BE2C (cell line): ENCODE data around the gene TSHR.

ENCODE experiments used
- DNase-seq: peaks from one replicate; pipeline ENCODE4 v3.0.0-alpha.2; 2020
- H3K27me3 ChIP-seq: fragments of 250-450 bp; sonication (Bioruptor Pico); 2 replicates; pipeline ENCODE4 v1.5.1; 2020; ENCODE audit warnings: mild to moderate bottlenecking
- H3K36me3 ChIP-seq: fragments of 250-450 bp; sonication (Bioruptor Pico); 2 replicates; pipeline ENCODE4 v1.5.1; 2020; ENCODE audit warnings: mild to moderate bottlenecking
- H3K4me1 ChIP-seq: fragments of 250-450 bp; sonication (Bioruptor Pico); 2 replicates; pipeline ENCODE4 v1.5.1; 2020
- H3K4me3 ChIP-seq: 2 replicates; pipeline ENCODE4 v1.5.1; 2011; ENCODE audit warnings: low read depth, low read length
- H3K9me3 ChIP-seq: fragments of 250-450 bp; sonication (Bioruptor Pico); 2 replicates; pipeline ENCODE4 v1.5.1; 2020
- TF ChIP-seq, protein P1 (sequence below): IDR thresholded peaks from 2 replicates; pipeline ENCODE4 v1.5.1; 2012; ENCODE audit warnings: mild to moderate bottlenecking, low read depth, low read length

TSHR gene

DNA sequence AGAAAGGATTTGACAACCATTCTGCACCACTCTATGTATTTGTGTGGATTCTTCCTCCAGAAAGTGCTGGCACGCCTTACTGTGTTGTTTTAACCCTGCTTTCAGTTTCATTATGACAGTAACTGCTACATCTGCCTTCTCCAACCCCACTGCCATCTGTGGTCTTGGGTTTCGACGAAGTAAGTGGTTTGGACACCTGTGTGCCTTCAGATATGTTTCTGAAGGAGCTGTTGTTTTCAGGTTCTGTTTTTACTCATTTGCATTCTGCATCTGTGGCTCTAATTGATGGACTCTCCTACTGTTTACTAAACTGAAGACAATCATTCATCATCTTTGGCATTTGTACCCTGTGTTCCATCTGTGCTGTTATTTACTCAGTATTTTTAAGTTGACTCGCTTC is 4.1 kb downstream of the TSHR start:
- TF ChIP-seq, protein P1, sequence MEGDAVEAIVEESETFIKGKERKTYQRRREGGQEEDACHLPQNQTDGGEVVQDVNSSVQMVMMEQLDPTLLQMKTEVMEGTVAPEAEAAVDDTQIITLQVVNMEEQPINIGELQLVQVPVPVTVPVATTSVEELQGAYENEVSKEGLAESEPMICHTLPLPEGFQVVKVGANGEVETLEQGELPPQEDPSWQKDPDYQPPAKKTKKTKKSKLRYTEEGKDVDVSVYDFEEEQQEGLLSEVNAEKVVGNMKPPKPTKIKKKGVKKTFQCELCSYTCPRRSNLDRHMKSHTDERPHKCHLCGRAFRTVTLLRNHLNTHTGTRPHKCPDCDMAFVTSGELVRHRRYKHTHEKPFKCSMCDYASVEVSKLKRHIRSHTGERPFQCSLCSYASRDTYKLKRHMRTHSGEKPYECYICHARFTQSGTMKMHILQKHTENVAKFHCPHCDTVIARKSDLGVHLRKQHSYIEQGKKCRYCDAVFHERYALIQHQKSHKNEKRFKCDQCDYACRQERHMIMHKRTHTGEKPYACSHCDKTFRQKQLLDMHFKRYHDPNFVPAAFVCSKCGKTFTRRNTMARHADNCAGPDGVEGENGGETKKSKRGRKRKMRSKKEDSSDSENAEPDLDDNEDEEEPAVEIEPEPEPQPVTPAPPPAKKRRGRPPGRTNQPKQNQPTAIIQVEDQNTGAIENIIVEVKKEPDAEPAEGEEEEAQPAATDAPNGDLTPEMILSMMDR, result no peak
- Histone ChIP-seq H3K4me1 (no peaks in the 10 kb centered on the region), H3K36me3 (no peaks in the 10 kb centered on the region), H3K4me3 (no peak overlapping the region), H3K27me3 (no peaks in the 10 kb centered on the region), H3K9me3 (no peaks in the 10 kb centered on the region)
- DNase-seq, result no peak

GRCh38 chr14:80965037-80965436 is 9.6 kb downstream of the TSHR start:
- no peaks in the 10 kb centered on the region for H3K27me3 ChIP-seq
- TF ChIP-seq, protein P1, result no peak
- no peak for DNase-seq
- H3K9me3 ChIP-seq, result no peaks in the 10 kb centered on the region
- H3K4me3 ChIP-seq, result no peak overlapping the region
- no peaks in the 10 kb centered on the region for H3K36me3 ChIP-seq
- no peaks in the 10 kb centered on the region for H3K4me1 ChIP-seq

- Histone ChIP-seq H3K36me3 (no peaks in the 10 kb centered on the region), H3K9me3 (no peaks in the 10 kb centered on the region), H3K4me3 (no peak overlapping the region), H3K4me1 (peaks cover 11% of the 10 kb centered on the region), H3K27me3 (no peaks in the 10 kb centered on the region)
- TF ChIP-seq, protein P1, result no peak
- peak; percentile 57 for DNase-seq
These were observed 18.7 kb downstream of the TSHR start for GRCh38 chr14:80973931-80974641.

- H3K4me3 ChIP-seq, result no peak overlapping the region
- H3K4me1 ChIP-seq, result peaks cover 11% of the 10 kb centered on the region
- no peak for DNase-seq
- no peaks in the 10 kb centered on the region for H3K36me3 ChIP-seq
- H3K27me3 ChIP-seq, result no peaks in the 10 kb centered on the region
- no peaks in the 10 kb centered on the region for H3K9me3 ChIP-seq
- TF ChIP-seq, protein P1, result no peak
These were observed 19.3 kb downstream of the TSHR start for GRCh38 chr14:80974679-80975078.

DNA sequence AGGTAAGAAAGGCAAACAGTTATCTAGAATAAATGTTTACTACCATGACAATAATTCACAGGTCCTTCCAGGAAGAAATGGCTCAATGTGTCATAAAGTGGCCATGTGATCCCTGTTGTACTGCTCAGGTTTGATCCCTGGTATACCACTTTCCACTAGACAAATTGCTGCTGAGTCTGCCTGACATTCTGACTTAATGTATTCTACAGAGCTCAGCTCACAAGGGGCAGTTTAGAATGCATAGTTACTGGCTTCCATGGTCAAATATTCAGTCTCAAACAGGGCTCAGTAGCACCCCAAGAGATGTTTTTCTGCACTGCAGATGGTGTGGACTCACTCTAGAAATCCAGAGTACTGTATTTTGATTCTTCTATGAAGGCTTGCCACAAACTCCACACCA is 21.8 kb downstream of the TSHR start:
- H3K36me3 ChIP-seq, result no peaks in the 10 kb centered on the region
- no peak overlapping the region for H3K4me3 ChIP-seq
- DNase-seq, result no peak
- H3K4me1 ChIP-seq, result peaks cover 11% of the 10 kb centered on the region
- TF ChIP-seq, protein P1, result 0 out of 2 replicates have a peak, but pooled peaks have one; percentile 13
- no peaks in the 10 kb centered on the region for H3K27me3 ChIP-seq
- no peaks in the 10 kb centered on the region for H3K9me3 ChIP-seq

- no peaks in the 10 kb centered on the region for H3K36me3 ChIP-seq
- H3K4me3 ChIP-seq, result no peak overlapping the region
- TF ChIP-seq, protein P1, result no peak
- no peaks in the 10 kb centered on the region for H3K27me3 ChIP-seq
- no peaks in the 10 kb centered on the region for H3K9me3 ChIP-seq
- peaks cover 11% of the 10 kb centered on the region for H3K4me1 ChIP-seq
- DNase-seq, result peak; percentile 14
These were observed 23.0 kb downstream of the TSHR start for GRCh38 chr14:80978403-80978802.
